Pancreas (tissue), 10 donors: ENCODE results near the gene ZKSCAN1. TPM values are rescaled to one million over a fixed set of nuclear protein-coding genes. Genes with fewer than 3 reads are reported as not detected.
A peak's percentile ranks its signal among the peaks of the same experiment; 100 is the strongest.

ENCODE experiments used
- ATAC-seq, 4 donors: fragments of 200-7000 bp; cut with Tn5 transposase; one replicate each; pipeline versions ENCODE4 v1.8.0 to v1.9.1; 2020; ENCODE audit warnings: mild to moderate bottlenecking in 4 of 4, moderate library complexity in 4 of 4
- DNase-seq, 6 donors: peaks; one replicate each; pipeline ENCODE4 v3.0.0-alpha.2; 2020
- FAIRE-seq: peaks from 2 replicates; lab custom pipeline; 2012; peaks lifted over from hg19 to GRCh38; lab: Jason Lieb, UNC
- H3K27ac ChIP-seq, 4 donors: fragments of 200-600 bp; sonication (generic); 1 replicate in 3 of 4; 2 replicates in 1 of 4; pipeline versions ENCODE4 v1.5.0 to v1.8.0; 2020
- H3K27me3 ChIP-seq, 4 donors: fragments of 200-600 bp; one replicate each; pipeline ENCODE4 v1.8.0; 2021
- H3K36me3 ChIP-seq, 3 donors: fragments of 200-600 bp; sonication (generic) in 1 of 3; one replicate each; pipeline versions ENCODE4 v1.5.0 to v1.8.0; 2020 to 2021
- H3K4me1 ChIP-seq, 3 donors: fragments of 200-600 bp; one replicate each; pipeline ENCODE4 v1.8.0; 2021
- H3K4me3 ChIP-seq, 4 donors: fragments of 200-600 bp; sonication (generic) in 2 of 4; one replicate each; pipeline versions ENCODE4 v1.5.0 to v1.8.0; 2020 to 2021
- H3K9me3 ChIP-seq, 4 donors: fragments of 200-600 bp; one replicate each; pipeline ENCODE4 v1.8.0; 2021
- WGBS, 2 donors: extraction: QIAGEN DNeasy Blood & Tissue Kit; methylation state at CpG; one replicate each; pipeline ENCODE4 v1.1.7; 2013; 5-methylcytosine and 5-hydroxymethylcytosine counted together
- intact Hi-C, 3 donors: fragments of 100-400 bp; cut with DNase I; formaldehyde crosslinking; loops; one replicate each; pipeline versions ENCODE4 v1.11.1 to v1.14.2; 2022
- polyA plus RNA-seq, 2 donors: library from polyadenylated mRNA; stranded (reverse); fragments of 200-250 nt; gene quantifications; one replicate each; pipeline ENCODE4 v1.2.3, GENCODE V29; 2013
- total RNA-seq, 6 donors: library from RNA; stranded (reverse); fragmentation: NEBNext Ultra II Directional in 4 of 6; extraction: Animal tissue kit (Norgen Biotek cat#: 25700) in 4 of 6; gene quantifications; one replicate each; pipeline versions ENCODE4 v1.2.1 to v1.2.4, GENCODE V29; 2021 to 2023
- TF ChIP-seq, protein P1 (sequence below), 4 donors: fragments of 200-600 bp; sonication (generic) in 3 of 4; IDR thresholded peaks; one replicate each; pipeline versions ENCODE4 v1.5.0 to v1.8.0; 2021; ENCODE audit warnings: antibody characterized with exemption in 4 of 4
- donor health status: healthy with polysubstance abuse.
- donor health status: DM: no; HTN: no; CAD: no; lungs with moderate emphysema.
- donor health status: DM: no; HTN: no; CAD: no.
- donor health status: control.
- donor health status: control.
- donor health status: Bipolar disorder and iron deficiency.
- donor health status: DM: yes; HTN: yes; CAD: no.
- donor health status: DM: no; HTN: no; CAD: no.
- donor health status: DM: no; HTN: no; CAD: no.
- donor health status: DM: yes; HTN: yes; CAD: no.

ZKSCAN1 gene
- total and polyA plus RNA-seq, 8 donors, result 24.2 to 86.0 (median 61.7) TPM

GRCh38 chr7:100080907-100081534, 65.6 kb downstream of the ZKSCAN1 start:
- peaks cover 0 to 13% (median 11%) of the 10 kb centered on the region in 3 donors for H3K36me3 ChIP-seq
- no peaks in the 10 kb centered on the region for H3K27me3 ChIP-seq
- TF ChIP-seq, protein P1, sequence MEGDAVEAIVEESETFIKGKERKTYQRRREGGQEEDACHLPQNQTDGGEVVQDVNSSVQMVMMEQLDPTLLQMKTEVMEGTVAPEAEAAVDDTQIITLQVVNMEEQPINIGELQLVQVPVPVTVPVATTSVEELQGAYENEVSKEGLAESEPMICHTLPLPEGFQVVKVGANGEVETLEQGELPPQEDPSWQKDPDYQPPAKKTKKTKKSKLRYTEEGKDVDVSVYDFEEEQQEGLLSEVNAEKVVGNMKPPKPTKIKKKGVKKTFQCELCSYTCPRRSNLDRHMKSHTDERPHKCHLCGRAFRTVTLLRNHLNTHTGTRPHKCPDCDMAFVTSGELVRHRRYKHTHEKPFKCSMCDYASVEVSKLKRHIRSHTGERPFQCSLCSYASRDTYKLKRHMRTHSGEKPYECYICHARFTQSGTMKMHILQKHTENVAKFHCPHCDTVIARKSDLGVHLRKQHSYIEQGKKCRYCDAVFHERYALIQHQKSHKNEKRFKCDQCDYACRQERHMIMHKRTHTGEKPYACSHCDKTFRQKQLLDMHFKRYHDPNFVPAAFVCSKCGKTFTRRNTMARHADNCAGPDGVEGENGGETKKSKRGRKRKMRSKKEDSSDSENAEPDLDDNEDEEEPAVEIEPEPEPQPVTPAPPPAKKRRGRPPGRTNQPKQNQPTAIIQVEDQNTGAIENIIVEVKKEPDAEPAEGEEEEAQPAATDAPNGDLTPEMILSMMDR (IDR thresholded peaks at IDR 0.05), result no peak
- peak in 2 of 4 donors; percentile 5 to 14 for ATAC-seq
- peaks cover 0 to 16% (median 15%) of the 10 kb centered on the region in 3 donors for H3K4me1 ChIP-seq
- WGBS, 2 donors, result 1% methylated on average over 34 of the region's 34 CpGs
- no peaks in the 10 kb centered on the region for H3K9me3 ChIP-seq
- no peak for DNase-seq
- H3K27ac ChIP-seq, result peak overlapping the region; percentile 55 to 90 (median 63)
- no peak for FAIRE-seq
- H3K4me3 ChIP-seq, result peak overlapping the region; percentile 74 to 95 (median 86)
- intact Hi-C loops, result no loop called here

GRCh38 chr7:100081535-100082102, 66.2 kb downstream of the ZKSCAN1 start, which contains the start of gene ZNF3:
Gene ZNF3, minus strand, starts transcription at chr7:100081723. Its CDS starts 4,366 bp downstream, at chr7:100077357.
- DNase-seq, result peak; percentile 97 to 99 (median 98)
- no peaks in the 10 kb centered on the region for H3K27me3 ChIP-seq
- peak within 1 kb of the TSS; percentile 55 to 90 (median 84) for H3K27ac ChIP-seq
- peak within 1 kb of the TSS; percentile 74 to 95 (median 86) for H3K4me3 ChIP-seq
- peak; percentile 92 to 97 (median 94) for ATAC-seq
- peaks cover 0 to 7% (median 7%) of the 10 kb centered on the region in 3 donors for H3K36me3 ChIP-seq
- TF ChIP-seq, protein P1 (IDR thresholded peaks at IDR 0.05), result peak; percentile 86 to 97 (median 94)
- no peak for FAIRE-seq
- 0 to 1% methylated on average over 50 to 55 of the region's 55 CpGs for WGBS, 2 donors
- H3K4me1 ChIP-seq, result peaks cover 0 to 16% (median 15%) of the 10 kb centered on the region in 3 donors
- H3K9me3 ChIP-seq, result no peaks in the 10 kb centered on the region
- intact Hi-C loops, result no loop called here

GRCh38 chr7:100082978-100083377, 67.6 kb downstream of the ZKSCAN1 start:
- no peak for DNase-seq
- H3K9me3 ChIP-seq, result no peaks in the 10 kb centered on the region
- 55 to 65% methylated on average over 4 of the region's 4 CpGs for WGBS, 2 donors
- H3K4me1 ChIP-seq, result peaks cover 2 to 16% (median 15%) of the 10 kb centered on the region in 3 donors
- H3K27me3 ChIP-seq, result no peaks in the 10 kb centered on the region
- no peak for FAIRE-seq
- TF ChIP-seq, protein P1 (IDR thresholded peaks at IDR 0.05), result no peak
- peak overlapping the region in 2 of 4 donors; percentile 82 to 86 for H3K27ac ChIP-seq
- no peak overlapping the region for H3K4me3 ChIP-seq
- no peaks in the 10 kb centered on the region for H3K36me3 ChIP-seq
- ATAC-seq, result no peak
- intact Hi-C loops, result no loop called here

- FAIRE-seq, result no peak
- no peak for DNase-seq
- ATAC-seq, result no peak
- H3K27me3 ChIP-seq, result no peaks in the 10 kb centered on the region
- TF ChIP-seq, protein P1 (IDR thresholded peaks at IDR 0.05), result no peak
- no peak overlapping the region for H3K4me3 ChIP-seq
- peaks cover 7 to 8% (median 7%) of the 10 kb centered on the region in 3 donors for H3K4me1 ChIP-seq
- no peaks in the 10 kb centered on the region for H3K9me3 ChIP-seq
- no peaks in the 10 kb centered on the region for H3K36me3 ChIP-seq
- intact Hi-C loops, result no loop called here
- no peak overlapping the region for H3K27ac ChIP-seq
- 50 to 61% methylated on average over 3 of the region's 3 CpGs for whole genome bisulfite sequencing, 2 donors
Observed at GRCh38 chr7:100085515-100085914, 70.1 kb downstream of the ZKSCAN1 start.
